Right atrium auricular region (tissue), 2 donors: ENCODE measurements around the gene NCOA6. TPM values are rescaled to one million over a fixed set of nuclear protein-coding genes. Genes with fewer than 3 reads are reported as not detected.

Experiments
- DNase-seq: peaks from one replicate; pipeline ENCODE4 v3.0.0-alpha.2; 2019; ENCODE audit warnings: low spot score
- H3K27ac ChIP-seq, 2 donors: fragments of 200-600 bp; sonication (generic); 1 replicate in 1 of 2; 2 replicates in 1 of 2; pipeline ENCODE4 v1.5.1; 2016 to 2019
- H3K27me3 ChIP-seq, 2 donors: fragments of 200-600 bp; sonication (generic); one replicate each; pipeline versions ENCODE4 v1.5.1 to v1.6.0; 2017 to 2019
- H3K36me3 ChIP-seq: fragments of 200-600 bp; sonication (generic); one replicate; pipeline ENCODE4 v1.5.1; 2016
- H3K4me1 ChIP-seq, 2 donors: fragments of 200-600 bp; sonication (generic); one replicate each; pipeline versions ENCODE4 v1.5.1 to v1.6.0; 2017 to 2019
- H3K4me3 ChIP-seq, 2 donors: fragments of 200-600 bp; sonication (generic); 1 replicate in 1 of 2; 2 replicates in 1 of 2; pipeline ENCODE4 v1.5.1; 2017 to 2019; ENCODE audit warnings: mild to moderate bottlenecking in 1 of 2, moderate library complexity in 1 of 2
- H3K9me3 ChIP-seq, 2 donors: fragments of 200-600 bp; sonication (generic); one replicate each; pipeline ENCODE4 v1.5.1; 2019
- CTCF ChIP-seq, 2 donors: fragments of 200-600 bp; sonication (generic); IDR thresholded peaks; one replicate each; pipeline ENCODE4 v1.5.1; 2019; ENCODE audit warnings: antibody characterized with exemption in 2 of 2
- total RNA-seq, 2 donors: library from RNA; depleted of rRNA; stranded (reverse); fragments of >200 nt; gene quantifications; one replicate each; pipeline ENCODE4 v1.1.0, GENCODE V29; 2016

The NCOA6 gene
- total RNA-seq, 2 donors from 2014 or later: 18.2 to 18.4 TPM

- Histone ChIP-seq H3K36me3 (peaks cover 49% of the 10 kb centered on the region), H3K4me3 (no peak overlapping the region), H3K27ac (no peak overlapping the region), H3K27me3 (no peaks in the 10 kb centered on the region), H3K9me3 (no peaks in the 10 kb centered on the region), H3K4me1 (no peaks in the 10 kb centered on the region)
- no peak for TF ChIP-seq CTCF (IDR thresholded peaks at IDR 0.05)
- DNase-seq: no peak
These were observed 50.6 kb downstream of the NCOA6 start for GRCh38 chr20:34774886-34775285.

- H3K9me3 ChIP-seq: no peaks in the 10 kb centered on the region
- no peak for TF ChIP-seq CTCF (IDR thresholded peaks at IDR 0.05)
- peaks cover 49% of the 10 kb centered on the region for H3K36me3 ChIP-seq
- H3K27ac ChIP-seq: no peak overlapping the region
- no peaks in the 10 kb centered on the region for H3K4me1 ChIP-seq
- no peak overlapping the region for H3K4me3 ChIP-seq
- no peak for DNase-seq
- H3K27me3 ChIP-seq: no peaks in the 10 kb centered on the region
These were observed 51.0 kb downstream of the NCOA6 start for GRCh38 chr20:34774449-34774848.

GRCh38 chr20:34773726-34774125 is 51.7 kb downstream of the NCOA6 start:
- no peak overlapping the region for H3K4me3 ChIP-seq
- H3K27me3 ChIP-seq: no peaks in the 10 kb centered on the region
- no peak overlapping the region for H3K27ac ChIP-seq
- no peak for TF ChIP-seq CTCF (IDR thresholded peaks at IDR 0.05)
- peaks cover 49% of the 10 kb centered on the region for H3K36me3 ChIP-seq
- no peak for DNase-seq
- no peaks in the 10 kb centered on the region for H3K4me1 ChIP-seq
- H3K9me3 ChIP-seq: no peaks in the 10 kb centered on the region

- TF ChIP-seq CTCF (IDR thresholded peaks at IDR 0.05): no peak
- no peak for DNase-seq
- Histone ChIP-seq H3K27ac (no peak overlapping the region), H3K9me3 (no peaks in the 10 kb centered on the region), H3K4me3 (no peak overlapping the region), H3K36me3 (peaks cover 58% of the 10 kb centered on the region), H3K27me3 (no peaks in the 10 kb centered on the region), H3K4me1 (no peaks in the 10 kb centered on the region)
These were observed 53.0 kb downstream of the NCOA6 start for GRCh38 chr20:34772437-34772836.

- DNase-seq: no peak
- Histone ChIP-seq H3K27me3 (no peaks in the 10 kb centered on the region), H3K9me3 (no peaks in the 10 kb centered on the region), H3K36me3 (peaks cover 65% of the 10 kb centered on the region), H3K4me3 (no peak overlapping the region), H3K4me1 (no peaks in the 10 kb centered on the region), H3K27ac (no peak overlapping the region)
- no peak for TF ChIP-seq CTCF (IDR thresholded peaks at IDR 0.05)
These were observed 53.8 kb downstream of the NCOA6 start for GRCh38 chr20:34771680-34772081.

- no peak for DNase-seq
- peaks cover 62% of the 10 kb centered on the region for H3K36me3 ChIP-seq
- TF ChIP-seq CTCF (IDR thresholded peaks at IDR 0.05): no peak
These were observed 57.4 kb downstream of the NCOA6 start for GRCh38 chr20:34768096-34768495.

More at GRCh38 chr20:34768096-34768495, 57.4 kb downstream of the NCOA6 start:
- Histone ChIP-seq H3K9me3 (no peaks in the 10 kb centered on the region), H3K4me1 (no peaks in the 10 kb centered on the region), H3K27ac (no peak overlapping the region), H3K27me3 (no peaks in the 10 kb centered on the region), H3K4me3 (no peak overlapping the region)
